H9 (cell line): ENCODE data around the gene HLA-DPB1. TPM values are rescaled to one million over a fixed set of nuclear protein-coding genes. Genes with fewer than 3 reads are reported as not detected.

Experiments
- DNase-seq: peaks from one replicate; pipeline ENCODE4 v3.0.0-alpha.2; 2017
- H2AFZ ChIP-seq: one replicate; pipeline ENCODE4 v1.6.1; 2013; ENCODE audit warnings: mild to moderate bottlenecking, low read length, control low read depth, moderate library complexity
- H2AK5ac ChIP-seq: 2 replicates; pipeline ENCODE4 v1.6.1; 2013; ENCODE audit warnings: low read length, control low read depth, mixed read lengths; ENCODE audit not compliant: insufficient read length
- H2BK120ac ChIP-seq: one replicate; pipeline ENCODE4 v1.6.1; 2013; ENCODE audit warnings: low read depth, mild to moderate bottlenecking, low read length, control low read depth, inconsistent platforms; ENCODE audit not compliant: poor library complexity, severe bottlenecking
- H2BK12ac ChIP-seq: 2 replicates; pipeline ENCODE4 v1.6.1; 2013; ENCODE audit warnings: low read length, control low read depth, mixed read lengths, low read depth; ENCODE audit not compliant: insufficient read length
- H2BK15ac ChIP-seq: 2 replicates; pipeline ENCODE4 v1.6.1; 2013; ENCODE audit warnings: low read depth, low read length, control low read depth
- H2BK20ac ChIP-seq: one replicate; pipeline ENCODE4 v1.6.1; 2013; ENCODE audit warnings: low read depth, mild to moderate bottlenecking, low read length, control low read depth, inconsistent platforms; ENCODE audit not compliant: poor library complexity, severe bottlenecking
- H2BK5ac ChIP-seq: 2 replicates; pipeline ENCODE4 v1.6.1; 2013; ENCODE audit warnings: low read length, control low read depth, mixed read lengths; ENCODE audit not compliant: insufficient read length
- H3K14ac ChIP-seq: 2 replicates; pipeline ENCODE4 v1.6.1; 2013; ENCODE audit warnings: low read length, control low read depth; ENCODE audit not compliant: insufficient read depth
- H3K18ac ChIP-seq: 2 replicates; pipeline ENCODE4 v1.6.1; 2013; ENCODE audit warnings: low read depth, mild to moderate bottlenecking, mixed read lengths, low read length, control low read depth; ENCODE audit not compliant: insufficient read length
- H3K23ac ChIP-seq: 2 replicates; pipeline ENCODE4 v1.6.1; 2013; ENCODE audit warnings: low read length, control low read depth, mixed read lengths, low read depth; ENCODE audit not compliant: insufficient read length
- H3K23me2 ChIP-seq: 2 replicates; pipeline ENCODE4 v1.6.1; 2013; ENCODE audit warnings: low read depth, mild to moderate bottlenecking, mixed read lengths, low read length, control low read depth; ENCODE audit not compliant: insufficient read length, poor library complexity, severe bottlenecking
- H3K27ac ChIP-seq: 2 replicates; pipeline ENCODE4 v1.5.1; 2013; ENCODE audit warnings: low read length, control low read depth, mixed read lengths, low read depth; ENCODE audit not compliant: insufficient read length
- H3K27me3 ChIP-seq: 2 replicates; pipeline ENCODE4 v1.6.1; 2013; ENCODE audit warnings: low read length, control low read depth, inconsistent platforms; ENCODE audit not compliant: insufficient read depth
- H3K4ac ChIP-seq: 2 replicates; pipeline ENCODE4 v1.6.1; 2013; ENCODE audit warnings: low read depth, mild to moderate bottlenecking, control low read depth, inconsistent platforms, low read length, moderate library complexity
- H3K4me1 ChIP-seq: 2 replicates; pipeline ENCODE4 v1.6.1; 2013; ENCODE audit warnings: low read length, control low read depth, inconsistent platforms; ENCODE audit not compliant: insufficient read depth
- H3K4me2 ChIP-seq: 2 replicates; pipeline ENCODE4 v1.6.1; 2013; ENCODE audit warnings: low read length, control low read depth, mixed read lengths; ENCODE audit not compliant: insufficient read length, insufficient read depth
- H3K56ac ChIP-seq: 2 replicates; pipeline ENCODE4 v1.6.1; 2013; ENCODE audit warnings: low read depth, mild to moderate bottlenecking, mixed read lengths, low read length, control low read depth; ENCODE audit not compliant: insufficient read length
- H3K79me1 ChIP-seq: 2 replicates; pipeline ENCODE4 v1.6.1; 2013; ENCODE audit warnings: low read depth, mild to moderate bottlenecking, moderate library complexity, low read length, control low read depth, inconsistent platforms; ENCODE audit not compliant: insufficient read depth, poor library complexity, severe bottlenecking
- H3K79me2 ChIP-seq: 2 replicates; pipeline ENCODE4 v1.6.1; 2013; ENCODE audit warnings: low read length, control low read depth, inconsistent platforms; ENCODE audit not compliant: insufficient read depth
- H3K9ac ChIP-seq: 2 replicates; pipeline ENCODE4 v1.6.1; 2013; ENCODE audit warnings: low read length, control low read depth, mixed read lengths; ENCODE audit not compliant: insufficient read length; ENCODE audit errors: extremely low read depth
- H3K9me3 ChIP-seq: one replicate; pipeline ENCODE4 v1.6.1; 2013; ENCODE audit warnings: low read depth, low read length, inconsistent platforms; ENCODE audit not compliant: control insufficient read depth
- H3T11ph ChIP-seq: one replicate; pipeline ENCODE4 v1.6.1; 2013; ENCODE audit warnings: mild to moderate bottlenecking, low read length, control low read depth, inconsistent platforms
- H4K20me1 ChIP-seq: one replicate; pipeline ENCODE4 v1.6.1; 2013; ENCODE audit not compliant: control insufficient read depth, insufficient read length, insufficient read depth
- H4K5ac ChIP-seq: 2 replicates; pipeline ENCODE4 v1.6.1; 2013; ENCODE audit warnings: low read depth, mild to moderate bottlenecking, mixed read lengths, low read length, control low read depth; ENCODE audit not compliant: insufficient read length
- H4K8ac ChIP-seq: replicated peaks from 2 replicates; pipeline ENCODE4 v1.6.1; 2013; ENCODE audit warnings: low read length, control low read depth, mixed read lengths, low read depth; ENCODE audit not compliant: insufficient read length
- H4K91ac ChIP-seq: 2 replicates; pipeline ENCODE4 v1.6.1; 2013; ENCODE audit warnings: low read depth, mild to moderate bottlenecking, moderate library complexity, mixed read lengths, low read length, control low read depth; ENCODE audit not compliant: insufficient read length
- H3K27ac Mint-ChIP-seq, 3 experiments: 2 replicates in 2 of 3; 3 replicates in 1 of 3; pipeline ENCODE4 v1.8.0; 2020 to 2021; ENCODE audit warnings: mixed read lengths in 3 of 3, mild to moderate bottlenecking in 1 of 3, moderate library complexity in 1 of 3
- H3K27me3 Mint-ChIP-seq: 2 replicates; pipeline ENCODE4 v1.8.0; 2021; ENCODE audit warnings: low read depth, mild to moderate bottlenecking, moderate library complexity, mixed read lengths
- H3K36me3 Mint-ChIP-seq, 3 experiments: 2 replicates in 2 of 3; 3 replicates in 1 of 3; pipeline ENCODE4 v1.8.0; 2020 to 2021; ENCODE audit warnings: low read depth in 3 of 3, mixed read lengths in 3 of 3; ENCODE audit not compliant: insufficient read depth in 1 of 3
- H3K4me1 Mint-ChIP-seq, 2 experiments: 2 replicates each; pipeline ENCODE4 v1.8.0; 2020; ENCODE audit warnings: mixed read lengths in 2 of 2
- H3K4me3 Mint-ChIP-seq, 2 experiments: 2 replicates in 1 of 2; 3 replicates in 1 of 2; pipeline ENCODE4 v1.8.0; 2020 to 2021; ENCODE audit warnings: mild to moderate bottlenecking in 2 of 2, mixed read lengths in 2 of 2, moderate library complexity in 1 of 2
- H3K9me3 Mint-ChIP-seq, 2 experiments: 2 replicates in 1 of 2; 3 replicates in 1 of 2; pipeline ENCODE4 v1.8.0; 2020; ENCODE audit warnings: mild to moderate bottlenecking in 2 of 2, mixed read lengths in 2 of 2, moderate library complexity in 1 of 2
- CTCF ChIP-seq: fragments of 200-600 bp; sonication (generic); conservative IDR thresholded peaks from 3 replicates; pipeline ENCODE4 v1.8.0; 2021; ENCODE audit warnings: antibody characterized with exemption, mild to moderate bottlenecking
- WGBS: extraction: QIAGEN DNeasy Blood & Tissue Kit; methylation state at CpG from one replicate; pipeline ENCODE4 v1.1.7; 2013; ENCODE audit warnings: missing lambda C conversion rate, low lambda C conversion rate, mixed read lengths; ENCODE audit not compliant: insufficient read length; ENCODE audit errors: extremely low coverage; 5-methylcytosine and 5-hydroxymethylcytosine counted together
- total RNA-seq: library from RNA; stranded (reverse); gene quantifications from 2 replicates; pipeline ENCODE4 v1.2.1, GENCODE V29; 2021

The HLA-DPB1 gene
- total RNA-seq, 1 experiment from 2014 or later = 23.6 TPM

GRCh38 chr6:33057222-33058150, 18.3 kb upstream of the HLA-DPB1 start:
- no peaks in the 10 kb centered on the region for H3K79me1 ChIP-seq
- H3T11ph ChIP-seq = no peak overlapping the region
- no peak overlapping the region for H4K8ac ChIP-seq
- no peak for TF ChIP-seq CTCF
- Mint-ChIP-seq H3K36me3 (peaks cover 0 to 21% (median 11%) of the 10 kb centered on the region in 3 experiments; a peak in 5 of 7 replicates), H3K9me3 (peaks cover 18 to 26% of the 10 kb centered on the region in 2 experiments), H3K27ac (no peak overlapping the region), H3K4me3 (no peak overlapping the region), H3K4me1 (peaks cover 9% of the 10 kb centered on the region in 2 experiments), H3K27me3 (peaks cover 3% of the 10 kb centered on the region; the same call in 1 of the 2 replicates)
- no peaks in the 10 kb centered on the region for H3K79me2 ChIP-seq
- no CpG with 5 or more reads among the region's 6 CpGs for WGBS
- H3K27ac ChIP-seq = no peak overlapping the region
- no peak overlapping the region for H4K91ac ChIP-seq
- no peak overlapping the region for H4K5ac ChIP-seq
- no peaks in the 10 kb centered on the region for H3K23me2 ChIP-seq
- H2BK12ac ChIP-seq = no peak overlapping the region
- H2AFZ ChIP-seq = no peak overlapping the region
- H3K56ac ChIP-seq = no peak overlapping the region
- H3K4me2 ChIP-seq = no peak overlapping the region
- H2AK5ac ChIP-seq = no peak overlapping the region
- no peak overlapping the region for H3K4ac ChIP-seq
- no peak overlapping the region for H2BK120ac ChIP-seq
- no peaks in the 10 kb centered on the region for H4K20me1 ChIP-seq
- no peak overlapping the region for H2BK20ac ChIP-seq
- H3K9ac ChIP-seq = no peak overlapping the region
- no peaks in the 10 kb centered on the region for H3K9me3 ChIP-seq
- H3K23ac ChIP-seq = no peak overlapping the region
- H2BK15ac ChIP-seq = no peak overlapping the region; the same call in 1 of the 2 replicates
- no peaks in the 10 kb centered on the region for H3K27me3 ChIP-seq
- no peak overlapping the region for H2BK5ac ChIP-seq
- no peaks in the 10 kb centered on the region; the same call in 1 of the 2 replicates for H3K4me1 ChIP-seq
- H3K14ac ChIP-seq = no peak overlapping the region
- no peak overlapping the region for H3K18ac ChIP-seq
- DNase-seq = no peak
